HG03571 (cell line): ENCODE data around the gene ABLIM3.
"Not testable (repeated sequence)": the region's sequence is repeated elsewhere in the genome, so short reads cannot be mapped to it uniquely, and the experiment has no call there.

Experiments
- ATAC-seq: cut with Tn5 transposase; IDR thresholded peaks from one replicate; pipeline ENCODE4 v1.9.1; 2021; ENCODE audit not compliant: unreplicated experiment

Gene ABLIM3

DNA sequence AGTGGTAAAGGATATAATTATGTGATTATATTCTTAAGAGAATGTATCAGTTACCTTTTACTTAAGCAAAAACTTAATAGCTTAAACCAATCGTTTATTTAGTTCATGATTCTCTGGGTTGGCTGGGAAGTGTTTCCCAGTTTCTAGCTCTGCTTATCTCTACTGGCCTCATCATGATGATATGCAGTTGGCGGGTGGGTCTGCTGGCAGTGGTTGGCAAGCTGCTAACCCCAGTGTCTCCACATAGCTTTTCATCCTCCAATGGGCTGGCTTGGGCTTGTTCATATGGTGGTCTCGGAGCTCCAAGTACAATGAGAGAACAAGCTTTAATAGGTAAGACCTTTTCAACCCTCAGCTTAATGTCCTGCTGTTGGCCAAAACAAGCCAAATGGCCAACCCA, 43.8 kb downstream of the ABLIM3 start:
- no peak for ATAC-seq

GRCh38 chr5:149186506-149186905, 45.2 kb downstream of the ABLIM3 start:
- ATAC-seq = no peak

DNA sequence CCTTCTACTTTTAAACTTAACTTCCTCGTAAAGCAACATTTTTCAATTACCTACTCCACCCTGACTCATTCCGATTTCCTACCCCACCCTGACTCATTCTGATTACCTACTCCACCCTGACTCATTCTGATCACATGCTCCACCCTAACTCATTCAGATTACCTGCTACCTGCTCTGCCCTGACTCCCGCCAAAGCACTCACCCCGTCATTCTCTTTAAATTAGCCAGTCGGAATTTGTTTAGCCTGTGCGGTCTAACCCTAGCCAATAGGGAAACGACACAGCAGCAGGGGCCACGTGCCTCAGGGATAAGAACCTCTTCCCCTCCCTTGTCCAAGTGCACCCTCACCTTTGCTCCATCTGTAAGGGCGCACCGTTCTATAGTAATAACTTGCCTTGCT, 46.3 kb downstream of the ABLIM3 start:
- ATAC-seq = not testable (repeated sequence)

DNA sequence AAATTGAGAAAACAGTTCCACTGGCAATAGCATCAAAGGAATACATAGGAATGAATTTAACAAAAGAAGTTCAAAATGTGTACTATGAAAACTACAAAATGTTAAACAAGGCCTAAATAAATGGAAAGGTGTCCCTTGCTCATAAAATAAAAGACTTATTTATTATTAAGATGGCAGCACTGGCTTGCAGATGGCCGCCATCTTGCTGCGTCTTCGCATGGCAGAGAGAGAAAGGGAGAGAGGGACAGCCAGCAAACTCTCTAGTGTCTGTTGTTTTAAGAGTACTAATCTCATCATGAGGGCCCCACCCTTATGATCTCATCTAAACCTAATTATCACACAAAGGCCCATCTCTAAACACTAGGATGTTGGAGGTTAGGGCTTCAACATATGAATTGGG, 47.1 kb downstream of the ABLIM3 start:
- no peak for ATAC-seq

- no peak for ATAC-seq
These were observed 54.1 kb downstream of the ABLIM3 start for GRCh38 chr5:149195337-149195887.

GRCh38 chr5:149195962-149196361, 54.7 kb downstream of the ABLIM3 start:
- ATAC-seq = no peak

DNA sequence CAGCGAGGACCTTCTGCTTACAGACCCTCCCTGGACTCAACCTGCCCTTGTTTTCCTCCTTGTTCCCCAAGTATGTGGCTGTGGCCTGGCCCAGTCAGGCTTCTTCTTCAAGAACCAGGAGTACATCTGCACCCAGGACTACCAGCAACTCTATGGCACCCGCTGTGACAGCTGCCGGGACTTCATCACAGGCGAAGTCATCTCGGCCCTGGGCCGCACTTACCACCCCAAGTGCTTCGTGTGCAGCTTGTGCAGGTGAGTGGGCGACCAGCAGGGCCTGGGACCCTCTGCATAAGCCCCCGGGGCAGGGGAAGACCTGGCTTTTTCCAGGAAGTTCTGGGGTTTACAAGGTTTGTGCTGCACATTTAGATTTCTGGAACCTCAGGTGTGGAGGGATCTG, 56.9 kb downstream of the ABLIM3 start:
- ATAC-seq = no peak

- no peak for ATAC-seq
These were observed 59.1 kb downstream of the ABLIM3 start for GRCh38 chr5:149200355-149200754.

DNA sequence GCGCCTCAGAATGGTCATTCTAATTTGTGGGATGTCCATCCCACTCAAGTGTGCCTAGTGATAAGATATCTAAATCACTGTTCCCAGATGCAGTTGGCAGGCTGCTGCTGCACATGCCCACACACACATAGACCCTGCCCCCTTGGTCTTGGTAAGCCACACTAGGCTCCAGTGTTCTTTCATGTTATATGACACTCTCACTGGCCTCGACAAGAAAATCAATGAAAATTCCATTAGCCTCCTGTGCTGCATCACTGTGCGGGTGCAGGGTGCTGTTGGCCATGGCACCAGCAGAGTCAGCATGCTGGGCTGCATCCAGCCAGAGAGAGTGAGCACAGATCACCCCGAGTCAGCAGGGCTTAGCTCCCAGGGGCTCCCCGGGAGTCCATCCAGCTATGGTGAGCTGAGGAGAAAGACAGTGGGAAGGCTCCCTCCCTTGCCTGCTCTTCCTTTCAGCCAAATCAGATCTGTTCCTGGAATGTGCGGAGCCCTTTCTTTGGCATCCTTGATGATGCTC, 59.9 kb downstream of the ABLIM3 start:
- no peak for ATAC-seq

- no peak for ATAC-seq
These were observed 61.7 kb downstream of the ABLIM3 start for GRCh38 chr5:149202910-149203451.

DNA sequence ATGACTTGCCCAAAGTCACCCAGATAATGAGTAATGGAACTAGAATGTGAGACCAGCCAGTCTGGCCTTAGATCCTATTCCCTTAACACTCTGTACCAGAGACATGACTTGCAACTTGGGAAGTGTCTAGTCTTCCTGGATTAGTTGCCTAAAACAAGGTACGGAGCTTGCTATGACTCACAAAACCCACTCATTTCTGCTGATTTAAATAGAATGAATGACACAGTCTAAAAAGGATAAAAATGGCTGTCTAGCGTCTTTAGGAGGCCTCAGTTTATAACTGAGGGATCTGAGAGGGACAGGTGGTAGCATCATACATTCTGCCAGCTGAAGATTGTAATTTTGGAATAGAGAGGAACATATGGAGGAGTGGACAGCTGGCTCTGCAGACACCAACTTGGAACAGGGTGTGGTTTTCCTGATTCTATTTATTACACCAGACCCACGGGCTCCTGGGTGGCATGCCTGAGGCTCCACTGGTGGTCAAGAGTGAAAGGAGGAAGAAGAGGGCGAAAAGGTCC, 62.7 kb downstream of the ABLIM3 start:
- ATAC-seq = no peak

- no peak for ATAC-seq
These were observed 64.6 kb downstream of the ABLIM3 start for GRCh38 chr5:149205625-149206523.

DNA sequence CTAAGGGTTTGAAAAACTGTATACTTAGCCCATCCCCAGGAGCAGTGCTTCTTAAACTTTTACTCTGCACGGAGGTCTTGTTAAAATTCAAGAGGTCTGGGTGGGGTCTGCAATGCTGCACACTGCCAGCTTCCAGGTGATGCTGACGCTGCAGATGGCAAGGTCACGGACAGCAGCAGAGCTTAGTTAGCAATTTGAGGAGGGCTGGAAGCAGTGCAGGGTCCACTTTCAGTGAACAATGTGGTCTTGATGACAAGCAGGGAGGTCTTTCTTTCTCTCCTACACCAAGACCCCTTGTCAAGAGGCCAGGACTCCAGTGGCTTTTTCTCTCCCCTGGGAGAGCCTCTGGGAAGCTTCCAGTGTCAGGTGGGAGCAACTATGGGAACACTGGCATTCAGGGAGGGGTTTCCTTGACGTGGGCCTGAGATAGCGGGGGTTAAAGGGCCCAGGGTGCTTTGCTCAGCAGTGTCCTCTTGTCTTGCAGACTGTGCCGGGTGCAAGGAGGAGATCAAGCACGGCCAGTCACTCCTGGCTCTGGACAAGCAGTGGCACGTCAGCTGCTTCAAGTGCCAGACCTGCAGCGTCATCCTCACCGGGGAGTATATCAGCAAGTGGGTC, 65.3 kb downstream of the ABLIM3 start:
- no peak for ATAC-seq

GRCh38 chr5:149207831-149208230, 66.5 kb downstream of the ABLIM3 start:
- ATAC-seq = no peak

DNA sequence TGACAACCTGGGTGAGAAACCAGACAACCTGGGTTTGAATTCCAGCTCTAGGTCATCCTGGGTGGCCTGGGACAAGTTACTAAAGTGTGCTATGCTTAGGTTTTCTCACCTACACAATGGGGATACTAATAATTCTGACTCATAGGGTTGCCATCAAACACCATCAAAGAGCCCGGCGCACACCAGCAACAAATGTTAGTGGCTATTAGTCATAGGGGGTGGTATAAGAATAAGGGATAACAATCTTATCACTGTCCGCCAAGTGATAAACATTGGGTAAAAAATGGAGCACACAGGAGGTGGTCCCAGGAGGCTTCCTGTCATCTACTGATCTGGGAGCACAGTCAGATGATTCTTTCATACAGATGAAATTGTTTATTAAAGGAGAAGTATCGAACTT, 68.9 kb downstream of the ABLIM3 start:
- ATAC-seq = no peak

- no peak for ATAC-seq
These were observed 69.7 kb downstream of the ABLIM3 start for GRCh38 chr5:149210968-149211490.

DNA sequence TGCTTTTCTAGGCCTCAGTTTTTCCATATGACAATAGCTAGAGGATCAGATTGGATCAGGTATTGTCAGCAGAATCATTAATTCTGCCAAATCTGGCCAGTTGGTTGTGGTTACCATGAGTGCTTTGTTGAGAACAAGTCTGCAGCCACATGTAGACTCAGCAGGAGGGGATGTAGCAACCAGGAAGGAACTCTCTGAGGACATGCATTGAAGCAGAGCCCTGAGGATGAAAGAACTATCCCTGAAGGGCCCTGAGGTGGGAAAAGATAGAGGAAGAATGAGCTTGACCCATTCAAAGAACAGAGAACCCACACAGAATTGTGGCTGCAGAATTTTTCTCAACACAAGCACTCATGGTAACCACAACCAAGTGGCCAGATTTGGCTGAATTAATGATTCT, 70.3 kb downstream of the ABLIM3 start:
- ATAC-seq = no peak

DNA sequence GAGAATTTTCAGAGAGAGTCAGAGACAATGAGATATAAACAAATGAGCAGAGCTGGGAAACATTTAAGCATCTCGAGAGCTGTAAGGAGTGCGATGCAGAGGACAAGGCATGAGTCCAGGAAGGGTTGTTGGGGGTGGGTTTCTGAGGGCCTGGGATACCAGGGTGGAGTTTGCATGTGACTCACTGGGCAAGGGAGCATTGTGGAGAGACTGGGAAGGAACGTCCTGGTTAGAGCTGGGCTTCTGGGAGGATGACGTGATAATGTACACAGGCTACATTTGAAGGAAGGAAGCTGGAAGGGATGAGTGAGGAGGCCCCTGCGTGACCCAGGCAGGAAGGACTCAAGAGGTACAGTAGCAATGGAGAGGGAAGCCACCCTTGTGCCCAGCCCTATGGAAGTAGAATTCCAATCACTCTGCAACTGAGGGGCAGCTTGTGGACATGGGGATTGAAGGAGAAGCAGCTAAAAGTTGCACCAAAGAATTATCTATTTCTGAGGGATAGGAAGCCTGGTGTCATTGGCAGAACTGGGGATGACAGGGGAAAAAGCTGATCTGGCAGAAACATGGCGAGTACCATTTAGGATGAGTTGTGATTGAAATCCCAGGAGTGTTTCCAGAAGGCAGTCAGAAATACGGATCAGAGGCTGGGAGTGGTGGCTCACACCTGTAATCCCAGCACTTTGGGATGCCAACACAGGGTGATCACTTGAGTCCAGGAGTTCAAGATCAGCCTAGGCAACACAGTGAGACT, 71.1 kb downstream of the ABLIM3 start:
- no peak for ATAC-seq

DNA sequence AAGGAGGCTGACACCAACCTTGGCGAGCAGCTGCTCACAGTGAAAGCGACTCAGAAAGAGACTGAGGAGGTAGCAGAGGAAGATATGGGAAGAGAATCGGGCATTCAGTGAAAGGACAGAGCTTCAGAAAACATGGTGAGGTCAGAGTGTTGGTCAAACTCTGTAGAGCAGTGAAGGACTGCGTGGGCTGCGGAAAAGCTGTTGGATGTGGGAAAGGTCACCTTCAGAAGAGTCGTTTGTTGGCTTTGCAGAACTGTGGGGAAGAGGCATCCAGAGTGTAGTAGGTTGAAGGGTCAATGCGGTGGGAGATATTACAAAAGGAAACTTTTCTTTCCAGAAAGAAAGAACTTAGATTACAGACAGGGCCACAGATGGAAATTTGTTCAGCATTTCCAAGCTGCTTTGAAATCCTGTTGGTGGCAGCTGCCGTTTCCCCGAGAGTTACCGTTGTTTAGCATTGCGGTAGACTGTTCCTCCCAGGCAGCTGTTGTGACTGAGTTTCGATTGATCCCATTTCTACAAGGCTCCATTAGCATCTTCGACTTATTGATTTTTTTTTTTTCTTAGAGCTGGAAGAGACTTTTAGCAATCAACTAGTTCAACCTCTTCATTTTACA, 72.1 kb downstream of the ABLIM3 start:
- ATAC-seq = no peak

DNA sequence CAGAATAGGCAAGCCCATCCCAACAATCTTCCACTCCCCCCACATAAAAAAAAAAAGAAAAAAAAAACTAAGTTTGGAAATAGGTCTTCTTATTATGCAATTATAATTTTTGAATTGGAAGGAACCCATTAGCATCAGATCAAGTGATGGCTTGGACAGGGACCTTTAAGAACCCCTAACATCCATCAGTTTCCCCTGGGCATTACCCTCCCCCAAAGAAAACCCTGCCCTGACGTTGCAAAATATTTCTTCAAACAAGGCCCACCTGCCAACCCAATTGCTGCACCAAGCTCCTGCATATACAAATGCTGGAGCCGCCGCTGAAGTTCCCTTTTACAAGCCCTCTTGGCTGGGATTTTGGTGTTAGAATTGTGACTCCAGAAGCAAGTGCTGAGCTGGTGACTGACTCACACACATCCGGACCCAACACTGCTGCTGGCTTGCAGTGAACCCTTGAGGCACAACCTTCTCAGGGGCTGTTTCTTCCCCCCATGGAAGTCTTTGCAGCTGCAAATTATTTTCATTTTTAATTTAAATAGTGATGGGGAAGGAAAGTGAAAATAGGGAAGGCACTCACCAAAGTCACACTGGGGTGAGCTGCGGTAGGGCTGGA, 74.3 kb downstream of the ABLIM3 start:
- no peak for ATAC-seq
